Measurements from ENCODE around the gene THOC3. TPM values are rescaled to one million over a fixed set of nuclear protein-coding genes. Genes with fewer than 3 reads are reported as not detected.
"Not testable (repeated sequence)": the region's sequence is repeated elsewhere in the genome, so short reads cannot be mapped to it uniquely, and the experiment has no call there.

Gene THOC3
- total and polyA plus RNA-seq, 7 donors = 5.9 to 15.0 (median 10.6) TPM

- H3K27me3 ChIP-seq (ENCODE audit: insufficient read depth in 3 of 3, low read length in 2 of 3); ATAC-seq; H3K4me3 ChIP-seq; H3K27ac ChIP-seq; DNase-seq; intact Hi-C loops (cut with DNase I); H3K9me3 ChIP-seq; H3K36me3 ChIP-seq (ENCODE audit: insufficient read depth in 1 of 2, low read depth in 1 of 2); H3K4me1 ChIP-seq: not testable (repeated sequence)
- WGBS, 3 donors = 100% methylated on average over 1 of the region's 1 CpG; no CpG with 5 or more reads in 1 of the 3 donors
These were observed 29.6 kb downstream of the THOC3 start for GRCh38 chr5:175938489-175938888.

GRCh38 chr5:175928752-175929151 lies 39.4 kb downstream of the THOC3 start:
- H3K9me3 ChIP-seq; H3K4me3 ChIP-seq; H3K4me1 ChIP-seq; intact Hi-C loops (cut with DNase I); H3K36me3 ChIP-seq (ENCODE audit: insufficient read depth in 1 of 2, low read depth in 1 of 2); H3K27ac ChIP-seq; H3K27me3 ChIP-seq (ENCODE audit: insufficient read depth in 3 of 3, low read length in 2 of 3); ATAC-seq; DNase-seq: not testable (repeated sequence)
- 82 to 100% (median 83%) methylated on average over 1 of the region's 1 CpG for WGBS, 3 donors

- H3K27ac ChIP-seq; intact Hi-C loops (cut with DNase I); DNase-seq; H3K4me3 ChIP-seq; H3K9me3 ChIP-seq; ATAC-seq; H3K36me3 ChIP-seq (ENCODE audit: insufficient read depth in 1 of 2, low read depth in 1 of 2); H3K27me3 ChIP-seq (ENCODE audit: insufficient read depth in 3 of 3, low read length in 2 of 3); H3K4me1 ChIP-seq: not testable (repeated sequence)
- WGBS, 3 donors = 93 to 94% (median 93%) methylated on average over 4 of the region's 4 CpGs
These were observed 43.0 kb downstream of the THOC3 start for GRCh38 chr5:175925106-175925505.

GRCh38 chr5:175922192-175922885 lies 45.8 kb downstream of the THOC3 start:
- 91 to 94% (median 93%) methylated on average over 3 of the region's 3 CpGs for WGBS, 3 donors
- DNase-seq (no peak), ATAC-seq (no peak)
- H3K9me3 ChIP-seq = no peaks in the 10 kb centered on the region
- H3K36me3 ChIP-seq (ENCODE audit: insufficient read depth in 1 of 2, low read depth in 1 of 2) = no peaks in the 10 kb centered on the region
- no peaks in the 10 kb centered on the region for H3K27me3 ChIP-seq (ENCODE audit: insufficient read depth in 3 of 3, low read length in 2 of 3)
- intact Hi-C loops (cut with DNase I) = no loop called here
- TF ChIP-seq, protein P1, sequence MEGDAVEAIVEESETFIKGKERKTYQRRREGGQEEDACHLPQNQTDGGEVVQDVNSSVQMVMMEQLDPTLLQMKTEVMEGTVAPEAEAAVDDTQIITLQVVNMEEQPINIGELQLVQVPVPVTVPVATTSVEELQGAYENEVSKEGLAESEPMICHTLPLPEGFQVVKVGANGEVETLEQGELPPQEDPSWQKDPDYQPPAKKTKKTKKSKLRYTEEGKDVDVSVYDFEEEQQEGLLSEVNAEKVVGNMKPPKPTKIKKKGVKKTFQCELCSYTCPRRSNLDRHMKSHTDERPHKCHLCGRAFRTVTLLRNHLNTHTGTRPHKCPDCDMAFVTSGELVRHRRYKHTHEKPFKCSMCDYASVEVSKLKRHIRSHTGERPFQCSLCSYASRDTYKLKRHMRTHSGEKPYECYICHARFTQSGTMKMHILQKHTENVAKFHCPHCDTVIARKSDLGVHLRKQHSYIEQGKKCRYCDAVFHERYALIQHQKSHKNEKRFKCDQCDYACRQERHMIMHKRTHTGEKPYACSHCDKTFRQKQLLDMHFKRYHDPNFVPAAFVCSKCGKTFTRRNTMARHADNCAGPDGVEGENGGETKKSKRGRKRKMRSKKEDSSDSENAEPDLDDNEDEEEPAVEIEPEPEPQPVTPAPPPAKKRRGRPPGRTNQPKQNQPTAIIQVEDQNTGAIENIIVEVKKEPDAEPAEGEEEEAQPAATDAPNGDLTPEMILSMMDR (IDR thresholded peaks at IDR 0.05) = no peak
- no peak overlapping the region for H3K4me3 ChIP-seq
- no peak overlapping the region for H3K27ac ChIP-seq
- H3K4me1 ChIP-seq = no peaks in the 10 kb centered on the region

- no peak overlapping the region for H3K27ac ChIP-seq
- no peaks in the 10 kb centered on the region for H3K4me1 ChIP-seq
- no peak for ATAC-seq
- WGBS, 3 donors = 87 to 89% (median 87%) methylated on average over 9 of the region's 9 CpGs
- no peak for DNase-seq
- H3K27me3 ChIP-seq (ENCODE audit: insufficient read depth in 3 of 3, low read length in 2 of 3) = no peaks in the 10 kb centered on the region
- H3K4me3 ChIP-seq = no peak overlapping the region
- H3K36me3 ChIP-seq (ENCODE audit: insufficient read depth in 1 of 2, low read depth in 1 of 2) = no peaks in the 10 kb centered on the region
- TF ChIP-seq, protein P1 (IDR thresholded peaks at IDR 0.05) = no peak
- intact Hi-C loops (cut with DNase I) = no loop called here
- no peaks in the 10 kb centered on the region for H3K9me3 ChIP-seq
These were observed 46.9 kb downstream of the THOC3 start for GRCh38 chr5:175921061-175921730.

GRCh38 chr5:175920231-175920811 lies 47.8 kb downstream of the THOC3 start:
- TF ChIP-seq, protein P1 (IDR thresholded peaks at IDR 0.05) = no peak
- no peak overlapping the region for H3K4me3 ChIP-seq
- no peaks in the 10 kb centered on the region for H3K27me3 ChIP-seq (ENCODE audit: insufficient read depth in 3 of 3, low read length in 2 of 3)
- H3K27ac ChIP-seq = no peak overlapping the region
- intact Hi-C loops (cut with DNase I) = no loop called here
- H3K36me3 ChIP-seq (ENCODE audit: insufficient read depth in 1 of 2, low read depth in 1 of 2) = no peaks in the 10 kb centered on the region
- 83 to 88% (median 87%) methylated on average over 9 of the region's 9 CpGs for WGBS, 3 donors
- H3K9me3 ChIP-seq = no peaks in the 10 kb centered on the region
- ATAC-seq (no peak), DNase-seq (no peak)
- H3K4me1 ChIP-seq = no peaks in the 10 kb centered on the region

DNA sequence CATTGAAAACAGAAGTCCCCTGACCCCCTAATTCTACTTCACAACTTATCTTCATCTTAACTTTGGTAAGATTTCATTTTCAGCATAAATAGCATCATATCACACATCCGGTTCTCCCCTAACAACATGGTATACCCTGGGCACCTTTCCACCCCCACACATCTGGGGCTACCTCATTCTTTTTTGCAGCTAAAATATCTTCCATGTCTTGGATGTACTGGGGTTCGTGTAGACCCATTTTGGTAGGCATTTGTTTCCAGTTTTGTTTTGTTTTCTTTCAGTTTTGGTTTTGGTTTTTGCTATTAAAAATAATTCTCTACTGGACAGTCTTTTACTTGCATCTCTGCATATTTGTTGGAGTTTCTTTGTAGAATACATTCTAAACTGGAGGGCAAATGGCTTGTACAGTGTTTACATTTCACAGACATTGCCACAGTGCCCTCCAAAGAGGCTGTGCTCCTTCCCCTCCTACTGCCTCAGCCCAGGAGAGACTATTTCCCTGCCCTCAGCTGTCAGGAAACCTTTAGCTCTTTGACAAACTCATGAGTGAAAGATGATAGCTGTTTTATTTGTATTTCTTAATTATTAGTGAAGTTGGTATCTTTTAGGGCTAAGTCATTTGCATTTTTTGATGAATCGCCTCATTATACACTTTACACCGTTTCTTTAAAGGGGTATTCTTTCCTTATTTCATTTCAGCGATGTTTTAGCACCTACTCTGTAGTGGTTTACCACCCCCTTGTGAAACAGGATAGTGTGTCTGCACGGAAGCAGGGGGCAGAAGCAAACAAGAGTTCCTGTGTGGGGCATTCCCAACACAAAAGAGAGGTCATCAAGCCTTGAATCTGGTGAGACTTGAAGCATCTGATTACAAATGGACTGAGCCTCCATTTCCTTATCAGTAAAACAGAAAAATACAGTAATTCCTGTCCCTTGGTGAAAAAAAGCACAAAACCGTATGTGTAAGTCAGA lies 52.8 kb downstream of the THOC3 start:
- H3K9me3 ChIP-seq; ATAC-seq; H3K4me3 ChIP-seq; H3K27me3 ChIP-seq (ENCODE audit: insufficient read depth in 3 of 3, low read length in 2 of 3); DNase-seq; H3K36me3 ChIP-seq (ENCODE audit: insufficient read depth in 1 of 2, low read depth in 1 of 2); intact Hi-C loops (cut with DNase I); H3K4me1 ChIP-seq; H3K27ac ChIP-seq: not testable (repeated sequence)
- WGBS, 3 donors = 47 to 54% (median 47%) methylated on average over 5 of the region's 7 CpGs
